ENCODE results near the gene LHCGR.
"Not testable (repeated sequence)": the region's sequence is repeated elsewhere in the genome, so short reads cannot be mapped to it uniquely, and the experiment has no call there.

Gene LHCGR

GRCh38 chr2:48739236-48739635 lies 16.3 kb downstream of the LHCGR start:
- not testable (repeated sequence) for DNase-seq

DNA sequence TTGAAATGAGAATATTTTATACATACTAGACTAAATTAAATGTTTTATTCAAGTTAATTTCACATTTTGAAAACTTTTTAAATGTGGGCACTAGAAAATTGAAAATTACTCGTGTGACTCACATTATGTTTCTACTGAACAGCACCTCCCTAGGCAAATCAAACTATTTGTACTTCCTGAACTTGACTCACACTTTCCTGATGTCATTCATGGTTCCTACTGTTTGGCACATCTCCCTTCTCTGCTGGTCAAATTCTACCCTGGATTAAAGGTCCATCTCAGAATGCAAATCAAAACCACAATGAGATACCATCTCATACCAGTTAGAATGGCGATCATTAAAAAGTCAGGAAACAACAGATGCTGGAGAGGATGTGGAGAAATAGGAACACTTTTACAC lies 16.7 kb downstream of the LHCGR start:
- DNase-seq, result no peak

- DNase-seq, result no peak
These were observed 19.3 kb downstream of the LHCGR start for GRCh38 chr2:48736251-48736650.

GRCh38 chr2:48734576-48735303 lies 20.8 kb downstream of the LHCGR start:
- no peak for DNase-seq

DNA sequence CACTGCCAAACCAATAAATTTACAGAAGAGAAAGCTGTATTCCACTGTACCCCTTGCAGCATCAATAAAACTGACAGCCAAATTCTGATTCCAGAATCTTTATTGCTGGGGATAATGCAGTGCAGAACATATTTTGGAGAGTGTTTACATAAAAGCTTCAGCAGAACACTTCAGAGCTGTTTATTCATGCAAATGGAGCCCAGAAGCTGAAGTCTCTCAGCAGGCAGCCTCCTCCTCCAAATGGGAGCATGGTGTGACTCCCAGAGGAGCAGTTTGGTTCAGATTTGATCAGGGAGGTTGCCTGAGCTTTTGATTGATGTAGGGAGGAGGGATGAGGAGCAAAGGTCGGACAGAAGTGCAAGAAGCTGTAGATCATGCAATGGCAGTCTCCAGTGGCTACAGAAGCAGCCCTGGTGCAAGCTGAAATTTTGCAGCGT lies 22.4 kb downstream of the LHCGR start:
- DNase-seq, result no peak

DNA sequence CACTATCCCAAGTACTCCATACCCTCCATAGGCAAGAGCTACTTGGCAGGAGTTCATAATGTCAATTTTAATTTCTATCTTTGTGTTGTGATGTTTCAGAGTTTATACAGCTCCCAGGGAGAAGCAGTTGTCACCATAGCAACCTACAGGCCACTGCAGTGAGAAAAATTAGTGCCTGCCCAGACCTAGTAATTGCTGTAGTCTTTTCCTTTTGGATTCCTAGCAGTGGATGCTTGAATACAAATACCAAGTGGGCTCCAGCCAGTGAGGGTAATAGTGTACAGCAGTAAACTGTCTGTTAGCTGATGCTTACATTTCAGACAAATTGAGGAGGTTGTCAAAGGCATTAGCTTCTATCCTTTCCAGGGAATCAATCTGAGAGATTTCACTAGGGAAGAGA lies 26.7 kb downstream of the LHCGR start:
- DNase-seq, result no peak

DNA sequence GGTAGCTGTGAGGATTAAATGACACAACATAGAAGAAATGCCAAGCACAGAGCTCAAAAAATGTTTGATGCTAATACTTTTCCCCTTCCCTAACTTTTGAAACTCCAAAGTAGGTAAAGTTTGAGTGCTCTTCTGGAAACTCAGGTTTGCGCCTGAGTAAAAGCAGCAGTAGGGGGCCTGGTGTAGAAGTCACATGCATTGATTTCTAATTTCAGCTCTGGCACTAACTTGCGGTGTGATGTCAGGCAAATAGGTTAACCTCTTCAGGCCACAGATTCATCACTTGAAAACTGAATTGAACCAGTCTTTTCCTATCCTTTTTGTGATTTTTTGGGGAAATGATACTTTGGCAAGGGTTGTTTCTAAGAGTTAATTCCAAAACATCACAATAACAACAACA lies 27.2 kb downstream of the LHCGR start:
- DNase-seq, result no peak

DNA sequence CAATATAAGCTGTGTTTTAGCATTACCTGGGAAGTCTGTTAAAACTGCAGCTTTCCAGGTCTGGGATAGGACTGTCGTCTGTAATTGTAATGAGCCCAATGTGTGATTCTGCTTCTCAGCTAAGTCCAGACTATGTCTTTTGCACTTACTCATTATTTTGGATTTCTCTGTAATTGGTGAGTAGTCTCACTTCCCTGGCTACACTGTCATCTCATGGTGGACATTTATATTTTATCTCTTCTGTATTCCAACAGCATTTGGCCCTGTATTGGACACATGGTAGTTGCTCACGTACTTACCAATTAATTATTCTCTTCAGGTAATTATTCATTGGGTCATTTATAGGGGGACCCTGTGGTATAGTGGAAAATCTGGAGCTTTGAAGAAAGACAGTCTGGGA lies 28.0 kb downstream of the LHCGR start:
- no peak for DNase-seq

DNA sequence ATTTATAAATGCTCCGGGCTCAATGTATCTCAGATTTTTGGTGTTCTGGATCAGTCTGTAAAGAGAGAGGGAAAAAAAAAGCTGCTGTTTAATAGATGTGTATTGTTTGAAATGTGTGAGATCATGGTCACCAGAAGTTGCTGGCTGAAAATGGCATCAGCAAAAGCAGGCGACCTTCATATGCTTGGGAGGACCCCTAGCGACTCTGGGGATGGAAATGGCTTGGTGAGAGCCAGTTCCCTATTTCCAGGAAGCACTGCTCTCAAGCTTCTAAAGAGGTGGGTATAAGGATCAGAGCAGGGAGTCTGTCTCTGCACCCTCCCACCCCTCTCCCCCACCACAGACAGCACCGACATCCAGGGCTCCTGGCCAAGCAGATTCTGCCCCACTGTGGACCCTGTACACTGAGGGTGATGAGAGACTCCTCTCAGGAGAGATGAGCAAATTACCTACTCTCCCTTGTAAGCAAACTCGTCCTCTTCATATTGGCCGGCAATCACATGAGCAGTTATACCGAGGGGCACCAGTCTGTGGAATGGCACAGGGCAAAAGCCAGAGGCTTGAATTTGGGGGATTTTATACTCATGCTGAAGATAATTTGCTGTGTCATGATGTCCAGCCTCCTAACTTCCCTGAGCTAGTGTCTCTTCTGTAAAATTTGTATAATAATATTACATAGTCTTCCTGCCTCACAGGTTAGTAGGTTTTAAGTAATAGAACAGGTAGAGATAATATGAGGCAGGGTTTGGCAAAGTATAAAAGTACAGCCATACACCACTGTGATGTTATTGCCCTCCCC lies 29.6 kb downstream of the LHCGR start:
- no peak for DNase-seq

DNA sequence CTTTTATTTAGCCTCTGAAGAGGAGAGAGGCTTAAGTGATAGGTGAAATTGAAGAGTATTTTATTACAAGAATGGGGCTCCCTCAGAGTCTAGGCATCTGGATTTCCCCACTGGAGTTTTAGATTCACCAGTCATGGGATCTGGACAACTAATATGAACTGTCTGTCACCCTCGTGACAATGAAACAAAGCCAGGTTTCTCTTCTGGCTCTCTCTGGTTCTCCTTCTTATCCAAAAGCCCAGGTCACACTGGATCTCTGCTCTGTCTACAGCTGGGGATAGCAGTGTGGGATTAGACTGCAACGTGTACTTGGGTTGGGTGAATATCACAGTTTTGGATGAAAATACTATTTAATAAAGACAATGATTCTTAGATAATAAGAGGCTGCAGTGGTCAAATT lies 31.2 kb downstream of the LHCGR start:
- no peak for DNase-seq

DNA sequence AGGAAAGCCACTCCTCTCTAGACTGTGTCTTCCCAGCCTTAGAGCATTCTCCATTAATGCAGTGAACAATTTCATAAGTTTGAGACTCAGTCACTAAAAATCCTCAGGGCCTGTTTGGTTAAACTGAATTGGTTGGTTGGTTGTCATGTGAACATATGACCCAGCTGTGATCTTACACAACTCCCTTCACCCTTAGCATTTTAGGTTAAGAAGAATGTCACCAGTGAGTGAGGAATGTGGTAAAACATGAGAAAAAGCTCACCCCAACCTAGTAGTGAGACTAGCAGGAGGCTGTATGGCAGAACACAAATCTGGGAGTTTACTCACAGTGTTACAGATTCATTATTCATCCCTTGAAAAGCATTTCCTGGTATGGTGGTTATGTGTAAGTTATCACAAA lies 32.4 kb downstream of the LHCGR start:
- DNase-seq, result no peak

- DNase-seq, result no peak
These were observed 33.1 kb downstream of the LHCGR start for GRCh38 chr2:48722391-48722790.

DNA sequence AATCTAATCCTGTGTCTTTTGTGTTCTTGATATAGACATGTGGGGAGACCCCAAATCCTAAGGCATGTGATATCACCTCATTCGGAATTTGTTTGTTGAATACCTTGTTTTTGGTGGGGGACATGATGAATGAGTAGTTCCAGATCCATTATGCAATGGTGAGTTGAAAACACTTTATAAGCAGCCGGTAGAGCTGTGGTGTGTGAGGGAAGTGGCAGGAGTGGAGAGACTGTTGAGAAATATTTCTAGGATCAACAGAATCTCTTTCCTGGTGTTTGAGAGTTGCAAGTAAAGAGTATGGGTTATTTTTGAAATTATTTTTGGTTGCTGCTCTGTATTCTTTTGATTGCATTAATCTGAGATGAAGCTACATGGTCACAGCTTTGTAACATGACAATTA lies 34.4 kb downstream of the LHCGR start:
- no peak for DNase-seq

- DNase-seq, result no peak
These were observed 35.9 kb downstream of the LHCGR start for GRCh38 chr2:48719480-48720177.

DNA sequence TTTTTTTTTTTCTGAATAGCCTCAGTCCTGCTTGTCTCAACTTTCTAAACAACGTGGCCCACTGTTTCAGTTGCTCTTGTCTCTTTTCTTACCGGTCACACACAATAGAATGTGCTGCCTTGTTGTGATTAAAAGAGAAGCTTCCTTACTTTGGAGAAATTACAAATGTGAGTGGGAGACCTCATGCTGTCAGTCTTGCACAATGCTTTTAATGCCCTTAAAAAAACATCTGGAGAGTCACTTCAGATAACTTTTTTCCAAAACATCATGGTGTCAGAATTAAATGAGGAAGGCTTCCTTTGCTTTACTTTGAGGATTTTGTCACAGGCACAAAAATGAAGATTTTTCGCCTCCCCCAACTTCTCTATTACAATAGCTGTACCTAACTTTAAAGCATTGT lies 37.7 kb downstream of the LHCGR start:
- no peak for DNase-seq

DNA sequence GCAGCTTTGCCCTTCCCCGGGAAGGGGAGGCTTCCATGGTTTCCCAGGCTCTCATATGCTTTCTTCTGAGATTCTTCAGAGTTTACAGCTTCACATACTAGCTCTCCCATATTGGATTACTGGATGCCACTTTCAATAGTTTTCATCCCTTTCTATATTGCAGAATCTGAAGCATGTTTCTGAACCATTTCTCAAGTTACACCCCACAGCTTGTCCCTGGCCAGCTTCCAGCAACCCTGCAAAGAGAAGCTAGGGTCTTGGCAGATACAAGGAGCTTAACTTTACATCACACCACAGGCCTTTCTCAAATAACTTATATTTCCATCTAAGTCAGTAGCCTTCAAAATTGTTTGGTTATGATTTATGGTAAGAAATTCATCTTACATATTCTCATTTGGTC lies 39.6 kb downstream of the LHCGR start:
- no peak for DNase-seq

DNA sequence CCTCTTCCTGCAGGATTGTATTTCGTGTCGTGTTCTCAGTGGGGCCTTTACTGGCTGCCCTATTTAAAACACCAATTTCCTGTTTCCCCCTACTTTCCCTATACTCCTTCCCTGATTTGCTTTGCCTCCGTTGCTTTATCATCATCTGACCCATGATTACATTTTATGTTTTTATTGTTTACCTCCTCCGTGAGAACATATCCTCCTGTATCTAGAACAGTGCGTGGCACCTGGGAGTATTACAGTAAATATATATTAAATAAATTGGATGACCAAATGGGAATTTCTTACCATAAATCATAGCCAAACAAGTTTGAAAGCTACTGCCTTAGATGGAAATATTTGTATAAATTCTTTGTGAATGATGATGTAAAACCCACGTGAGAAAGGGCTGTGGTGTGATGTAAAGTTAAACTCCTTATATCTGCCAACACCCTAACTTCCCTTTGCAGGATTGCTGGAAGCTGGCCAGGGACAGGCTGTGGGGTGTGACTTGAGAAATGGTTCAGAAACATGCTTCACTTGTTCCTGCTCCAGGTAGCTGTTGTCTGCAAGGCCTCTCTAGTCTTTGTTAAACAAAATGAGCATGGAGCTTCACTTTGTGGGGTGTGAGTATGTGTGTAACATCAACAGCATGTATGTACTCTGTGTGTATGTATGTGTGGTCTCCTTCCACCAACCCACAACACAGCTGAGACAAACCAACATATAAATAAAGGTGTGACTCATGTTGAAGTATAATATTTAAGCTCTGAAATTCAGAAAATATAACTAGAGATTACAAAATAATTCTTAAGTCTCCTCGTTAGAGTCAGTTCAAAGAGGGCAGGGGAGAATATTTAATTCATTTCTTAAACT lies 40.3 kb downstream of the LHCGR start:
- no peak for DNase-seq

DNA sequence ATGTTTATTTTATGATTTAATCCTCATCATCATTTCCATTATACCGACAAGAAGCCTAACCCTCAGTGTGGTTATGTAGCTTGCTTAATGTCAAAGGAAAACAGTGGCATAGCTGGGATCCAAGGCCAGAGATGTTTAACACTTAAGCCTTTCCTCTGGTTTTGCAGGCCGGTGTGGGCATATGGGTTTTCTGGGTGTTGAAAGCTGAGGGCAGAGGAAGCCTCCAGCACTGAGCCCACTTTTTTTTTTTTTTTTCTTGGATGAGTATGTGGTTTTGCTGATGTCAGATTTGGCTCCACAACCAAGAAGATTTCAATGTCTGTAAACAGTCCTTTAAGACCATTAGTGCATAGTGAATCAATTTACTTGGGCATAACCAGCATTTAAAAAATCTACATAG lies 41.3 kb downstream of the LHCGR start:
- no peak for DNase-seq

- no peak for DNase-seq
These were observed 41.9 kb downstream of the LHCGR start for GRCh38 chr2:48713647-48714046.

DNA sequence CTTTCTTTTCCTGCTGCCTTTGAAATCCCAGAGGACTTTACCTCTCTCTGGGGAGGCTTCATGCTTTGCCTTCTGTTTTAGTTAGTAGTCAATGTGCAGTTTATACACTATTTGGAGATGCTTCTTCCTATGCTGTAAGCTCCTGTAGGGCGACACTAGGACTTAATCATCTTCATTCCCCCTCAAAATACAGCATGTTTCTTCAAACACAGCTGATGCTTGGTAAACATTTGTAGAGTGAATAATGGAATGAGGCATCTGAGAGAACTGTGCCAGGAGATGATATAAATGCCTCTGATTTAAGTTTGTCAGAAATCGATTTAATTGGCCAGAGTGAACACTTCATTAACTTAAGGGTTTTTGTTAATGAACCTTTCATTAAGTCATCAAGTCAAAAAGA lies 43.4 kb downstream of the LHCGR start:
- DNase-seq, result no peak

- no peak for DNase-seq
These were observed 44.2 kb downstream of the LHCGR start for GRCh38 chr2:48711343-48711742.

GRCh38 chr2:48709096-48710034 lies 46.2 kb downstream of the LHCGR start:
- no peak for DNase-seq
